ENCODE measurements around the gene FGFBP2.
"Not testable (repeated sequence)": the region's sequence is repeated elsewhere in the genome, so short reads cannot be mapped to it uniquely, and the experiment has no call there.

Gene FGFBP2

GRCh38 chr4:15926486-15926885, 36.5 kb downstream of the FGFBP2 start:
- no peak for DNase-seq

DNA sequence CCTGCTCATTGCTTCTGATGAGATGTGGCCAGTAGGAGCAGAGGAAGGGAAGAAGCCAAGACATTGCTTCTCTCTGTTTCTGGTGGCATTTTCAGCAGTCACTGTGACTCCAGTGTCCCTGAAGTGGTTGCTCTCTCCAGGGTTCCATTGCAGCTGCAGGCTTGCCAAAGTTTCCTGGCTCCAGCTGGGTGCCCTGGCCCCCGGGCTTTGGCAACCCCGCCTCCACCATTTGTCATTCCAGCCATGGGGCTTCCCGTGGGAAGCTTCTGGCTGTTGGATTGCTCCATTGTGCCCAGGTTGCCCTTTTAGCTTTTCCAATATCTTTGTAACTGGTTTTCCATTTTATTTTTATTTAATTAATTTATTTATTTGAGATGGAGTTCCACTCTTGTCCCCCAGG, 37.1 kb downstream of the FGFBP2 start:
- DNase-seq: no peak

GRCh38 chr4:15921592-15921932, 41.4 kb downstream of the FGFBP2 start:
- no peak for DNase-seq

GRCh38 chr4:15920723-15921591, 42.0 kb downstream of the FGFBP2 start:
- DNase-seq: no peak

DNA sequence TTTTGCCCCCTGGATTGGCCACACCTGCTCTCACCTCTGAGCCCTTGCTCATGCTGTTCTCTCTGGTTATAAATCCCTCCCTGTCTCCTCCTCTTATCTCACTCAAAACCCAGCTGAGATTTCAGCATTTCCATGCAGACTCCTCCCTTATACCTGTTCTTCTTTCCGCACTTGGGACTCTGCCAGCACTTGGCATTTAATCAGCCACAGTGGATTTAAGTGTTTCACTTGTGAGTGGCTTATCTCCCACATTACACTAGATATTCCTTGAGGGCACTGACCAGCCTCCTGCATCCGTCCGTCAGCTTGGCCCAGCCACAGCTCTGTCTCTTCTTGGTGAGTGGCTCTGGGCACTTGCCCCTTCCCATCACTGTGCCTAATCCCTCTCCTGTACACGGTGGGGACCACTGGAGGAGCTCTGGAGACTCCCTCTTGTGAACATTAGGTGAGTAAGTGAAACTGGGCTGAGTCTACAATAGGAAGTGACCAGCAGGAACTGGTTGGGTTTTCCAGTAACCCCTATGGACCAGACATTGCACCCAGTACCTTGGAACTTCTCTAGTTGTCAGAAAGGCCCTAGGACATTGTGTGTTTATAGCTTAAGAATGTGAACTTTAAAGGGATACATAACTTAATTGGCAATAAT, 44.4 kb downstream of the FGFBP2 start:
- DNase-seq: no peak

- DNase-seq: no peak
Measured at GRCh38 chr4:15917297-15917696, 45.7 kb downstream of the FGFBP2 start.

DNA sequence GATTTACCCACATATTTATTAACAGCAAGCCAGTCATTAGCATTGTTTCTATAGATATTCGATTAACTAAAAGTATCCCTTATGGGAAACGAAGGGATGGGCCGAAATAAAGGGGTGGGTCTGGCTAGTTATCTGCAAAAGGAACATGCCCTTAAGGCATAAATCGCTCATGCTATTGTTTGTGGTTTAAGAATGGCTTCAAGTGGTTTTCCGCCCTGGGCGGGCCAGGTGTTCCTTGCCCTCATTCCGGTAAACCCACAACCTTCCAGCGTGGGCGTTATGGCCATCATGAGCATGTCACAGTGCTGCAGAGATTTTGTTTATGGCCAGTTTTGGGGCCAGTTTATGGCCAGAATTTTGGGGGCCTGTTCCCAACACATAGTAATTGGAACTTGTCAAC, 46.6 kb downstream of the FGFBP2 start:
- DNase-seq: not testable (repeated sequence)

DNA sequence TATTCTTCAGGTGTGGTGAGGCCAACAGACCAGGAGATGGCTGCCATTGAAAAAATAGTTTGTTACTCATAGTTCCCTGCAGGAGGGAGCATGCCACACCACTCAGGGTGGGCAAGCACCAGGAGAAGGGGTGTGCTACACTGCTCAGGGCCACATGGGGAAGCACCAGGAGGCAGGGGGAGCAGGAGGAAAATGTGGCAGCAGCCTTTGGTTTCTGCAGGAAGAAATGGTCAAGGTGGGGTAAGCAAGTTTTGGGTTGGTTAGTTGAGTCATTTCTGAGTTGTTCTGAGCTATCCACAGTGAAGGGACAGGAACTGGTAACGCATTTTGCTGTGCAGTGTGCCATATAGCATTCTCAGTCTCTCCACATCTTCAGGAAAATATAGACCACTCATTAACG, 48.2 kb downstream of the FGFBP2 start:
- DNase-seq: no peak

GRCh38 chr4:15914291-15914690, 48.7 kb downstream of the FGFBP2 start:
- no peak for DNase-seq

- no peak for DNase-seq
Measured at GRCh38 chr4:15913631-15913970, 49.4 kb downstream of the FGFBP2 start.

DNA sequence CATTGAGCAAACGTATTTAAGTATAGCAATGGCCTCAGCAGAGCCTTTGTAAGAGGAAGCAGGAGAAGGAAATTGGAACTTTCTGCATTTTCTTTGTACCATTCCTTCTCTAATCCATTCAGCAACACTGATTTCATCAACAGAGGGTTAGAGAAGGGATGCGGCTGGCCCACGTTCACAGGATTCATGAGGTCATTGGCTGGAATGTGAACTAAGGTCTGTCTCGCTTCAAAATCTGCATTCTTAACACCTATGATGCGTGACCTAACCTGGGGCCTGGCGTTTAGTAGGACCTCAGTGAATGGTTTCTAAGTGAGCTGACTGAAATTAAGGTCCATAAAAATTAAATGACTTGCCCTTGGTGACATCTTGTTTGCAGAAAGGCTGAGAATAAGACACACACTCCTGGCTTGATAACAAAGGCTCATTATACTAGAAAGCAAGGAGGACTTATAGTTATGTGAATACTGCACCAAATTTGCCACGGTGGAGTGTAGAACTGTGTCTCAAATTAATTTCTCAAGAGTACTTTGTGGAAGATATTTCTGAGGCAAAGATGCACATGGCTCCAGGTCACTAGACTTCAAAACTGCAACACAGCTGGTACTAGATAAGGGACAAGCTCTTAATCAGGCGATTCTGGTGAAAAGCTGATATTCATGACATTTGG, 49.9 kb downstream of the FGFBP2 start:
- DNase-seq: no peak

- no peak for DNase-seq
Measured at GRCh38 chr4:15912236-15912635, 50.7 kb downstream of the FGFBP2 start.
